ENCODE measurements around the gene UBR4.
"Not testable (repeated sequence)": the region's sequence is repeated elsewhere in the genome, so short reads cannot be mapped to it uniquely, and the experiment has no call there.

The UBR4 gene

GRCh38 chr1:19209990-19210771, at the start of gene UBR4:
TSS of gene UBR4 (minus strand) at chr1:19210266. CDS start at chr1:19210248, 18 bp downstream.
- peak; percentile 74 for DNase-seq (ENCODE audit: low read depth)

GRCh38 chr1:19258353-19258752, 48.3 kb upstream of the UBR4 start:
- DNase-seq (ENCODE audit: low read depth): no peak

GRCh38 chr1:19257178-19257914, 47.3 kb upstream of the UBR4 start:
- no peak for DNase-seq (ENCODE audit: low read depth)

- not testable (repeated sequence) for DNase-seq (ENCODE audit: low read depth)
Measured at GRCh38 chr1:19256301-19256700, 46.2 kb upstream of the UBR4 start.

GRCh38 chr1:19255288-19255687, 45.2 kb upstream of the UBR4 start:
- no peak for DNase-seq (ENCODE audit: low read depth)

- DNase-seq (ENCODE audit: low read depth): no peak
Measured at GRCh38 chr1:19254416-19254815, 44.4 kb upstream of the UBR4 start.

- DNase-seq (ENCODE audit: low read depth): peak; percentile 58
Measured at GRCh38 chr1:19251305-19252196, 41.5 kb upstream of the UBR4 start, which contains the start of the genes EMC1 and MRTO4. TSS of gene EMC1 (minus strand) at chr1:19251524. CDS start at chr1:19251509, 15 bp downstream. TSS of gene MRTO4 (plus strand) at chr1:19251805. CDS start at chr1:19251836, 31 bp downstream.

- no peak for DNase-seq (ENCODE audit: low read depth)
Measured at GRCh38 chr1:19250629-19251304, 40.7 kb upstream of the UBR4 start.

GRCh38 chr1:19240673-19241538, 30.8 kb upstream of the UBR4 start:
- peak; percentile 18 for DNase-seq (ENCODE audit: low read depth)

DNA sequence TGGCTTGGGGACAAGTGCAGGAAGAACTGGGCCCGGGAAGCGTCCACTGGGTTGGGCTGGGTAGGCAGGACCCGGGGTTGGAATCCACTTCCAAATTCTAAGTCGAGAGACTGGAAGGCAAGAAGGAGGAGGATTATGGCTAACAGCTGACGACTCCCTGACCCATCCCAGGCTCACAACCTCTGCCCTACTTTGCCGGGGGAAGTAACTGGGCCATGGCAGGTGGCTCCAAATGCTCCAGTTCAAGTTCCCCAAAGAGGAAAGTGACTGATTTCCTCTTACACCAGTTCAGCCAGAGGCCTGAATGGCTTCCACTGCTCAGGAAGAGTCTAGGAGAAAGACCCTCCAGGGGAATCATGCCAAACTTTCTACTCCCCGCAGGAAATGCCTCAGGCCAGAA, 29.8 kb upstream of the UBR4 start:
- DNase-seq (ENCODE audit: low read depth): no peak

DNA sequence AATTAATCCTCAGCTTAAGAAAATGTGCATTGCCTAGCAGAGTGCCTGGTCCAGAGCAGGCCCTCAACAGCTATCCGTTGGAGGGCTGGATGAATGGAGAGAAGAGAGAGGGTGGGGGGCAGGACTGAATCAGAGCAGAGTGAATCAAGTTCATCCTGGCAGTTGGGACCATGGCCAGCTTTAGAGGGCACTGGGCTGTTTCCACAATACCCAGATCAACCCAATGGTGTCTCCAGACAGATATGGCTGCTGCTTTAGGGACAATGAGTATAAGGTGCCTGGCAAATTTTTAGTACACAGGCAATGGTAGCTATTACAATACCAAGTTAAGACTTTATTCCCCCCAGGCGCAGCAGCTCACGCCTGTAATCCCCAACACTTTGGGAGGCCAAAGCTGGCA, 24.2 kb upstream of the UBR4 start:
- no peak for DNase-seq (ENCODE audit: low read depth)

DNA sequence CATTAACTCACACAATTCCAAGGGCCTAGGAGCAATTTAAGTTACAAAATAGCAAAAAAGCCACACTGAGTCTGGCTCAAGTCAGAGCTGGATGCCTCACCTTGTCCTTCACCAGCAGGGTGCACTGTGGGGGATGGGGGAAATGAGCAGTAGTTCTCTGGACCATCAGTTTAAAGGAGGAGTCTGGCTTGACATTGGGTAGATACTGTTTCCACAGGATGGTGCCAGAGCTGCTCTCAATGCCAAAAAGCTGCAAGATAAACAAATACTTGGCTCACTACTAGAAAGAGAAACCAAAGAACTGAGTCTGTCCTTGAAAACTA, 22.4 kb upstream of the UBR4 start:
- DNase-seq (ENCODE audit: low read depth): no peak

DNA sequence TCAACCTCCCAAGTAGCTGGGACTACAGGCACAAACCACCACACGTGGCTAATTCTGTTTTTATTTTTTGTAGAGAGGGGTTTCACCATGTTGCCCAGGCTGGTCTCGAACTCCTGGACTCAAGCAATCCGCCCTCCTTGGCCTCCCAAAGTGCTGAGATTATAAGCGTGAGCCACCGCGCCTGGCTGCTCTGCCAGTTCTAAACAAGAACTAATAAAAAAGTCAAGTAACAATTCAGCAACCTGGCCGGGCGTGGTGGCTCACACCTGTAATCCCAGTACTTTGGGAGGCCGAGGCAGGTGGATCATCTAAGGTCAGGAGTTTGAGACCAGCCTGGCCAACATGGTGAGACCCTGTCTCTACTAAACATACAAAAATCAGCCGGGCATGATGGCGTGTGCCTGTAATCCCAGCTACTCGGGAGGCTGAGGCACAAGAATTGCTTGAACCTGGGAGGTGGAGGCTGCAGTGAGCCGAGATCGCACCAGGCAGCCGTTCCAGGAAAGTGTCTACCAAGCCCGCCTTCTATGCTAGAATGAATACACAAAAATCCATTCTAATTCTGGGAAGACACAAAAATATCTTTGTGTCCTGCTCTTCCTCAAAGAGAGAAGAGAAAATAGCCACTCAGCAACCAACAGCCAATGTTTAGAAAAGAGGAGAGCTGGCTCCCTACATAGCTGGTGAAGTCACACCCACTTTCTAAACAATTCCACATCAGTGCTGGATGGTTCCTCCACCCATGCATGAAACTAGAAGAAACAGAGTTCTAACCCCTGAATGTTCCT, 21.9 kb upstream of the UBR4 start:
- not testable (repeated sequence) for DNase-seq (ENCODE audit: low read depth)

DNA sequence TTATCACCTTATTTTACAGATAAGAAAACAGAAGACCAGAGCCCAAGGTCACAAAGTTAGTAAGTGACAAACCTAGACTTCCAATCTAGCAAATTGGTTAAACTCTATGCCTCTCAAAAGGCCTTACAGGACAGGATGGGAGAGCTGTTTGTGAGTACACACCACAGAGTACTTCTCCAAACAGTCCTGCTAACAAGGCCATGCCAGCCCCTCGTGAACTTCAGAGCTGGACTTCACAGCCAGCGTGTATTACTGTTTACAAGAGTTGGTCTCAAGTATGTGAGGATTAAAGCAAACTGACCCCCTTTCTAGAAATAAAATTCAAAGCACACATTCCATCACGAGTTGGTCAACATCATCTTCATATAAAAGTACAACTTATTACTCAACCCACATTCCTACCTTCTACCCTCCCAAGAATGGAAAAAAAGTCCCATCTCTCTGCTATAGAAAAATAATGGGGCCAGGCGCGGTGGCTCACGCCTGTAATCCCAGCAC, 19.8 kb upstream of the UBR4 start:
- DNase-seq (ENCODE audit: low read depth): no peak

- DNase-seq (ENCODE audit: low read depth): no peak
Measured at GRCh38 chr1:19229229-19229628, 19.2 kb upstream of the UBR4 start.

DNA sequence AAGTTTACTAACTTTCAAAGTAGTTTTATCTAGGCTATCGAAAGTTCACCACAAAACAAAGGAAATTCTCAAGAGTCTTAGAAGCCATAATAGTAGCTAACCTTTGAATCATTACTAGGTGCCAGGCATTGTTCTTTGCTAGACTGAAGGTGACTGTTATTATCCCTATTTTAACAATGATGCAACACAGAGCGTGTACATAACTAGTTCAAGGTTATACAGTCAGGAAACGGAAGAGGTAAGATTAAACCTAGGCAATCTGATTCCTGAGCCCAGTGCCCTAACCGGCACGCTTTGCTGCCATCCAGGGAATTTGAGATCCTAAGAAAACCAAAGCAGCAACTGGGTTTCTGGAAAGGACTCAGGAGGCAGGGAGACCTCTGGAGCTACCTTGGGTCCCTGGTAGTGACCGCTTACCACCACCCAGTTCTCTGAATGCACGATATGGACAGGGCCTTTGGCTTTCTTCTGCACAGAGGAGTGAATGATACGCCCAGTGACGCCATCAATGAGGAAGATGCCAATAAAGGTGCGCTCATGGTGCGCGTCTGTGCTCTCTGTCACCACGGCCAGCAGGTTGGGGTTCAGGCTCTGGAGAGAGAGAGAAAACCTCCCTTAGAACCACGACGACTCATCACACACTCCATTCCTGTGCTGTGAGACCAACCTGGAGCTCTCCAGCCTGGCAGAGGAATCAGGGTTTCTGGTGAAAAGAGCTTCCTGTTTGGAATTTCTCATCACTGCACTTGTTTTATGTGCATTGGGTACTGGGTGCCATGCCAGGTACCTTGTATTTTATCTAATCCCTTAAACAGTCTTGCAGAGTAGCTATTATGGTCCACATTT, 13.1 kb upstream of the UBR4 start:
- DNase-seq (ENCODE audit: low read depth): peak; percentile 9

DNA sequence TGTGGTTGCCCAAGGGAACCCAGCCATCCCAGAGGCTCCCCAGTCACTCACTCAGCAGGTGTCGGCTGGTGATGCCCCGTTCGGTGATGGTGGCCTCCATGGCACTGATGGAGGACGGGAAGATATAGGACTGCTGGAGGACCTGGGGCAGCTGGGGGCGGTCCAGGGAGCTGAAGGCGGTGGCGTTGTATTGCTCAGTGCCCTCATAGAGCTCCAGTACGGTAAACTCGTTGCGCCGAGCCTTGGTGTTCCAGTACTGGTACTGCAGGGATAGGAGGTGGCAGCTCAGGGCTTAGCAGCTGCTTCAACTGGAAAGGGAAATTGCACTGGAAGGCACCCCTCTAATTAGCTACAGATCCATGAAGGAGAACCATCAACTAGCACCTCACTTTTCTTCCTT, 12.5 kb upstream of the UBR4 start:
- DNase-seq (ENCODE audit: low read depth): no peak

GRCh38 chr1:19220991-19221390, 10.9 kb upstream of the UBR4 start:
- DNase-seq (ENCODE audit: low read depth): no peak
